MM.1S (cell line): Measurements from ENCODE around the gene WDFY1.

ENCODE experiments used
- DNase-seq: peaks from one replicate; pipeline ENCODE4 v3.0.0-alpha.2; 2015
- H2AFZ ChIP-seq: fragments of 300-600 bp; sonication (generic); 2 replicates; pipeline ENCODE4 v1.6.0; 2016; ENCODE audit warnings: antibody characterized with exemption, low read length
- H3F3A ChIP-seq: fragments of 300-600 bp; sonication (generic); 2 replicates; pipeline ENCODE4 v1.6.1; 2016; ENCODE audit warnings: mild to moderate bottlenecking, antibody characterized with exemption, low read length, moderate library complexity, mixed read lengths; ENCODE audit not compliant: insufficient read depth
- H3K27ac ChIP-seq: fragments of 300-600 bp; sonication (generic); 2 replicates; pipeline ENCODE4 v1.5.1; 2016; ENCODE audit warnings: mild to moderate bottlenecking, low read length
- H3K27me3 ChIP-seq: fragments of 300-600 bp; sonication (generic); replicated peaks from 2 replicates; pipeline ENCODE4 v1.6.0; 2016; ENCODE audit warnings: low read length; ENCODE audit not compliant: insufficient read depth
- H3K36me3 ChIP-seq: fragments of 300-600 bp; sonication (generic); replicated peaks from 2 replicates; pipeline ENCODE4 v1.6.1; 2016; ENCODE audit warnings: mild to moderate bottlenecking, low read length, mixed read lengths; ENCODE audit not compliant: insufficient read depth
- H3K4me1 ChIP-seq: fragments of 300-600 bp; sonication (generic); 2 replicates; pipeline ENCODE4 v1.6.1; 2016; ENCODE audit warnings: low read length, mixed read lengths
- H3K4me2 ChIP-seq: fragments of 300-600 bp; sonication (generic); 2 replicates; pipeline ENCODE4 v1.6.0; 2016; ENCODE audit warnings: low read depth, low read length
- H3K4me3 ChIP-seq: fragments of 300-600 bp; sonication (generic); 2 replicates; pipeline ENCODE4 v1.5.1; 2016; ENCODE audit warnings: low read length, mixed read lengths
- H3K79me2 ChIP-seq: fragments of 300-600 bp; sonication (generic); 2 replicates; pipeline ENCODE4 v1.6.1; 2016; ENCODE audit warnings: mixed run types, low read length, mixed read lengths
- H3K9ac ChIP-seq: fragments of 300-600 bp; sonication (generic); 2 replicates; pipeline ENCODE4 v1.6.1; 2016; ENCODE audit warnings: low read length, mixed read lengths
- H3K9me2 ChIP-seq: fragments of 300-600 bp; sonication (generic); replicated peaks from 2 replicates; pipeline ENCODE4 v1.6.1; 2016; ENCODE audit warnings: mild to moderate bottlenecking, low read length, mixed read lengths; ENCODE audit not compliant: insufficient read depth
- H3K9me3 ChIP-seq: fragments of 300-600 bp; sonication (generic); replicated peaks from 2 replicates; pipeline ENCODE4 v1.6.1; 2016; ENCODE audit warnings: mild to moderate bottlenecking, low read length, mixed read lengths; ENCODE audit not compliant: insufficient read depth
- H4K20me1 ChIP-seq: fragments of 300-600 bp; sonication (generic); 2 replicates; pipeline ENCODE4 v1.6.1; 2016; ENCODE audit warnings: mild to moderate bottlenecking, low read length, moderate library complexity, mixed read lengths; ENCODE audit not compliant: insufficient read depth
- CTCF ChIP-seq: fragments of 300-600 bp; sonication (generic); IDR thresholded peaks from 2 replicates; pipeline ENCODE4 v1.5.1; 2016; ENCODE audit warnings: antibody characterized with exemption, low read length, mixed read lengths
- EZH2 ChIP-seq: fragments of 300-600 bp; sonication (generic); optimal IDR thresholded peaks from 2 replicates; pipeline ENCODE3; 2017; ENCODE audit warnings: low read depth, mild to moderate bottlenecking, antibody characterized with exemption, low read length, mixed read lengths
- EZH2phosphoT487 ChIP-seq: fragments of 300-600 bp; sonication (generic); IDR thresholded peaks from 2 replicates; pipeline ENCODE4 v1.6.1; 2018; ENCODE audit warnings: antibody characterized with exemption, low read length

Gene WDFY1

GRCh38 chr2:223922308-223922707, 22.8 kb downstream of the WDFY1 start:
- Histone ChIP-seq H3K27ac (no peak overlapping the region), H3K9me3 (no peaks in the 10 kb centered on the region)

GRCh38 chr2:223921204-223921603, 23.9 kb downstream of the WDFY1 start:
- H3K27me3 ChIP-seq, result no peaks in the 10 kb centered on the region
- no peaks in the 10 kb centered on the region for H3K36me3 ChIP-seq
- no peak for DNase-seq
- H3K27ac ChIP-seq, result no peak overlapping the region
- H2AFZ ChIP-seq, result no peak overlapping the region
- no peaks in the 10 kb centered on the region for H3K9me3 ChIP-seq
- H3K4me1 ChIP-seq, result no peaks in the 10 kb centered on the region
- no peak overlapping the region for H3K4me3 ChIP-seq
- no peaks in the 10 kb centered on the region for H3F3A ChIP-seq
- no peak overlapping the region for H3K4me2 ChIP-seq
- no peaks in the 10 kb centered on the region for H4K20me1 ChIP-seq
- H3K79me2 ChIP-seq, result peaks cover 37% of the 10 kb centered on the region
- TF ChIP-seq CTCF (no peak), EZH2 (no peak), EZH2phosphoT487 (no peak)
- no peak overlapping the region for H3K9ac ChIP-seq
- H3K9me2 ChIP-seq, result no peaks in the 10 kb centered on the region

More at GRCh38 chr2:223922308-223922707, 22.8 kb downstream of the WDFY1 start:
- Histone ChIP-seq H2AFZ (no peak overlapping the region), H3K9ac (no peak overlapping the region), H3K36me3 (no peaks in the 10 kb centered on the region), H4K20me1 (no peaks in the 10 kb centered on the region), H3F3A (no peaks in the 10 kb centered on the region), H3K4me1 (no peaks in the 10 kb centered on the region), H3K9me2 (no peaks in the 10 kb centered on the region), H3K4me2 (no peak overlapping the region), H3K79me2 (peaks cover 39% of the 10 kb centered on the region), H3K27me3 (no peaks in the 10 kb centered on the region), H3K4me3 (no peak overlapping the region)
- no peak for DNase-seq
- TF ChIP-seq EZH2phosphoT487 (no peak), EZH2 (no peak), CTCF (no peak)

GRCh38 chr2:223920109-223920508, 25.0 kb downstream of the WDFY1 start:
- Histone ChIP-seq H3K9me3 (no peaks in the 10 kb centered on the region), H2AFZ (no peak overlapping the region), H3K27ac (no peak overlapping the region), H3F3A (no peaks in the 10 kb centered on the region), H3K4me3 (no peak overlapping the region), H3K4me2 (no peak overlapping the region), H3K9ac (no peak overlapping the region), H3K27me3 (no peaks in the 10 kb centered on the region), H4K20me1 (no peaks in the 10 kb centered on the region), H3K79me2 (peaks cover 28% of the 10 kb centered on the region), H3K36me3 (no peaks in the 10 kb centered on the region), H3K9me2 (no peaks in the 10 kb centered on the region), H3K4me1 (no peaks in the 10 kb centered on the region)
- DNase-seq, result no peak
- no peak for TF ChIP-seq EZH2
- TF ChIP-seq EZH2phosphoT487, result no peak
- TF ChIP-seq CTCF, result no peak
